Left colon (tissue), 2 donors: ENCODE data around the gene LRRC71. TPM values are rescaled to one million over a fixed set of nuclear protein-coding genes. Genes with fewer than 3 reads are reported as not detected.
A peak's percentile ranks its signal among the peaks of the same experiment; 100 is the strongest.

Source experiments
- ATAC-seq: fragments of 200-7000 bp; cut with Tn5 transposase; one replicate; pipeline ENCODE4 v1.9.1; 2020; ENCODE audit warnings: mild to moderate bottlenecking, moderate library complexity
- DNase-seq, 2 donors: peaks; one replicate each; pipeline ENCODE4 v3.0.0-alpha.2; 2020
- intact Hi-C, 2 donors: fragments of 100-400 bp; cut with DNase I in 1 of 2; cut with micrococcal nuclease in 1 of 2; formaldehyde crosslinking; loops; one replicate each; pipeline versions ENCODE4 v1.11.2 to v1.14.0; 2022; cut with DNase I, micrococcal nuclease
- long read RNA-seq: library from polyadenylated mRNA; unstranded; transcript quantifications from one replicate; pipeline ENCODE4 v2.0.0, GENCODE V29; 2021
- total RNA-seq, 2 donors: library from RNA; stranded (reverse); fragmentation: NEBNext Ultra II Directional; extraction: Animal tissue kit (Norgen Biotek cat#: 25700); gene quantifications; one replicate each; pipeline ENCODE4 v1.2.1, GENCODE V29; 2021
- donor health status: DM: no; HTN: no; CAD: no.
- donor health status: DM: yes; HTN: yes; CAD: no.

Gene LRRC71
- not detected for total RNA-seq
- long read RNA-seq: 0 reads

DNA sequence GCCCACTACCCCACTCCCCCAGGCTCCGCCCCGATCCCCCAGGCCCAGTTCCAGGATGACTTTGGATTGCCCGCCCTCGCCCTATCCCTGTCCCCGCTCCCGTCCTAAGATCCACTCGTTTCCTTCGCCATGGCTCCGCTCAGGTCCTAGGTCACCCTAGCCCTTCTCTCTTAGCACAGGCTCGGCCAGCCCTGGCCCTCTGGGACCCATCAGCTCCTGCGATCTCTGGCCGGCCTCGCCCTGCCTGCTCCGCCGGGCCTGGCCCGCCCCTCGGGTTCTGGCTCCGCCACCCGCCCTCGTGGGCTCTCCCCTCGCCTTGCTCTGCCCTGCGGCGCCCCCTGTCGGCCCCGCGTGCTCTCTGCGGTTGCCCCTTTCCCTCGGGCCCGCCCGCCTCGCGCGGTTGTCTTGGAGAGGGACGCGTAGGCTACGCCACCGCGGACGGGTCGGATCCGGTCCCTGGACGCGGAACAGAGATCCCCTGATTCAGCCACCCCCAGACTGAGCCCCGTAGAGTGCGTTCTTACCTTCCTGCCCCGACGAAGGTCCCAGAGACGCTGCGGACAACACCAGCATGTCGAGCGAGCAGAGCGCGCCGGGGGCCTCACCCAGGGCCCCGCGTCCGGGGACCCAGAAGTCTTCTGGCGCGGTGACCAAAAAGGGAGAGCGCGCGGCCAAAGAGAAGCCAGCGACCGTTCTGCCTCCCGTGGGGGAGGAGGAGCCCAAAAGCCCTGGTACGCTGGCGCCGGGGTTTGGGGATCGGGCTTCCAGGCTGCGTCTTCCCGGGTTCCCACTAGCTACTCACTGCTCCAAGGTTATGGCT is at the start of gene LRRC71:
Gene LRRC71, plus strand, starts transcription at position 400 of the 820 bp plus-strand sequence. Its CDS starts 172 bp downstream, at position 572.
- peak; percentile 97 for ATAC-seq
- intact Hi-C loops: no loop called here
- DNase-seq: peak; percentile 42 to 81

DNA sequence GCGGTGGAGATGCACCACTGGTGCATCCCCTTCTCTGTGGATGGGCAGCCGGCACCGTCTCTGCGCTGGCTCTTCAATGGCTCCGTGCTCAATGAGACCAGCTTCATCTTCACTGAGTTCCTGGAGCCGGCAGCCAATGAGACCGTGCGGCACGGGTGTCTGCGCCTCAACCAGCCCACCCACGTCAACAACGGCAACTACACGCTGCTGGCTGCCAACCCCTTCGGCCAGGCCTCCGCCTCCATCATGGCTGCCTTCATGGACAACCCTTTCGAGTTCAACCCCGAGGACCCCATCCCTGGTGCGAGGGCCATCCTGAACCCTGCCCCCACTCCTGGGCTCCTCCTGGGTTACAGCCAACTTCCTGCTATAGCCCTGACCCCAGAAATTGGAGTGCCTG is 46.8 kb upstream of the LRRC71 start:
- ATAC-seq (no peak), DNase-seq (no peak)
- intact Hi-C loops: no loop called here

DNA sequence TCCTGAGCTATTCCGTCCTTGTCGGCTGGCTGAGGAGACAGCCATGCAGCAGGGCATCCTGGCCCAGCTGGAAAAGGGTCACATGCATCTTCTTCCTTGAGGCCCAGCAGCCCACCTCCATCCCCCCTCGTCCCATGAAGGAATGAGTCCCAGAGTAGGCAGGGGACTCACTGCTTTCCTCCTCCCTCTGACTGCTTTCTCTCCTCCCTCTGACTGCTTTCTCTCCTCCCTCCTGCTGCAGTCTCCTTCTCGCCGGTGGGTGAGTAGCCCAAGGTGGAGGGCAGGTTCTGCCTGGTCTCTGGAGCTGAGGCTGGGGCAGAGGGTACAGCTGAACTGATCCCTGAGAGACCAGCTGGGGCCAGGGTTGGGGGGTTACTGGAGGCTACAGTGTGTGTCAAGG is 46.3 kb upstream of the LRRC71 start:
- intact Hi-C loops: no loop called here
- ATAC-seq (no peak), DNase-seq (no peak)

DNA sequence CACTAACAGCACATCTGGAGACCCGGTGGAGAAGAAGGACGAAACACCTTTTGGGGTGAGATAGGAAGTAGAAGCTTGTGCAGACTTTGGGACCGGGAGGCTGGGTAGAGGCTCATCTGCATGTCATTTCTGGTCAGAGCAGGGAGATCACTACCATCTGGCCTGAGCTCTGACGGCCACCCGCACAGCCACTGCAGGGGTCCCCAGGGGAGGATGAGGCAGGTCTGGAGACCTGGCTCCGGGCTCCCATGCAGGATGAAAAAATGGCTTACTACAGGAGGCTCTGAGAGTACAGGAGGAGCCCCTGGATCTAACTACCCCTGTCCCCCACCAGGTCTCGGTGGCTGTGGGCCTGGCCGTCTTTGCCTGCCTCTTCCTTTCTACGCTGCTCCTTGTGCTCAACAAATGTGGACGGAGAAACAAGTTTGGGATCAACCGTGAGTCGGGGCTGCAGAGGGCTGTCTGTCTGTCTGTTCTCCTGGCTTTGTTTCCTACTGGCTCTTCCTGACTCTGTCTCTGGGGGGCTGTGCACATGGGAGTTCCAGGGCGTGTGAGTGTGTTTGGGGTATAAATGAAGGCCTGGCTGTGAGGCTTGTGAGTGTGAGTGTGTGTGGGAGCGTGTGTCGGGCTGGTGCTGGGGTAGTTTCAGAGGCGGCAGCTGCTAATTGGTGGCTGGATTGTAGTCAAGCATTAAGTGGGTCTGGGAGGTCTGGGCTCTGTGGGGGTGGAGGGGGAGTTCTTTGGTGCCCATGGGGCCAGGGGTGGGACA is 45.7 kb upstream of the LRRC71 start:
- no peak for ATAC-seq
- intact Hi-C loops: no loop called here
- DNase-seq: no peak

DNA sequence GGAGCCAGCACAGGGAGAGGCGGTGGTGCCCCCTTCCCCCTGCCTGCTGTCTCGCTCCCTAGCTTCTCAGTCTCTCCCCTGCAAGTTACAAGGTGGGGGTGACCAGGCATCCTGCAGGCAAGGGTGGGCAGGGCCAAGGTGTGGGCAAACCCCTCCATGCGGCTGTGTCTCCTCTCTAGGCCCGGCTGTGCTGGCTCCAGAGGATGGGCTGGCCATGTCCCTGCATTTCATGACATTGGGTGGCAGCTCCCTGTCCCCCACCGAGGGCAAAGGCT is 45.2 kb upstream of the LRRC71 start:
- no peak for ATAC-seq

DNA sequence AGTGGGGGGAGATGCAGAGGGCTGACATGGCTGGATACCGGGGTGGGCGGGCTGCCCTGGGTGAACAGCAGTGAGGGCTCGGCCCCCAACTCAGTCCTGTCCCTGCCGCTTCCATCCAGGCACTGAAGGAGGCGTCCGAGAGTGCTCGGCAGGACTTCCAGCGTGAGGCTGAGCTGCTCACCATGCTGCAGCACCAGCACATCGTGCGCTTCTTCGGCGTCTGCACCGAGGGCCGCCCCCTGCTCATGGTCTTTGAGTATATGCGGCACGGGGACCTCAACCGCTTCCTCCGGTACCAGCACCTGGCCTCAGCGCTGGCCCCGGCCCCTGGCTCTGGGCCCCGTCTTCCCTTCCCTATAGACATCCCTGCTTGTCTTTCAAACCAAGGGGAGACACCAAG is 44.2 kb upstream of the LRRC71 start:
- intact Hi-C loops: no loop called here
- ATAC-seq (no peak), DNase-seq (no peak)

More for the DNA sequence above, 45.2 kb upstream of the LRRC71 start:
- intact Hi-C loops: no loop called here
- no peak for DNase-seq

DNA sequence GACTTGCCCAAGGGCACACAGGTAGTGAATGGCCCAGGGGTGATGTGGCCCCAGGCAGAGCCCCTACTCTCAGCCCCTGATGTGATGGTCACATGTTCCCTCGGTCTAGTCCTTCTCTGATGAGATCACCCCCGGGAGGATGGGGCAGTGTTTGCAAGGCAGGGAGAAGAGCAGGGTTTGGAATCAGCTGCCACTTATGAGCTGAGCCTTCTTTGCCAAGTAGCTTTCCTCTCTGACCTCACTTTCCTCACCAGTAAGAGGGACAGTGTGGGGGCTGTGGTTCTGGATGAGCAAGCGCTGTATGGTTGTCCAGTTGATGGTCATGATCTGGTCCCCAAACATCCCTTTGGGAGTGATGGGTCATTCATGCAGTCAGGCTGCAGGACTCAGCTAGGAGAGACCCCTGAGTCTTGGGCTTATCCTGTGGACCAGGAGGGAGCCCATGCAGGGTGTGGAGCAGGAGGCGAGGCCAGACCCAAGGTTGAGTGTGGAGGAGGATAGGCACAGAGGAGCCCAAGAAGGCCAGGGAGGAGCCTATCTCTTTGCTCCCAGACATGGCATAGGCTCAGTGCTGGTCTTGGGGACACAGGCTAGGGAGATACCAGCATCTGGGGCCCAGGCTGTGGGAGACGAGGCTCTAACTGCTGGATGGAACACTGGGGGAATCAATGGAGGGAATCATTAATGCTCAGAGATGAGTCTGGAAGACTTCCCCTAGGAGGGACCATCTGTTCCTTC is 42.8 kb upstream of the LRRC71 start:
- intact Hi-C loops: no loop called here
- no peak for ATAC-seq
- no peak for DNase-seq

DNA sequence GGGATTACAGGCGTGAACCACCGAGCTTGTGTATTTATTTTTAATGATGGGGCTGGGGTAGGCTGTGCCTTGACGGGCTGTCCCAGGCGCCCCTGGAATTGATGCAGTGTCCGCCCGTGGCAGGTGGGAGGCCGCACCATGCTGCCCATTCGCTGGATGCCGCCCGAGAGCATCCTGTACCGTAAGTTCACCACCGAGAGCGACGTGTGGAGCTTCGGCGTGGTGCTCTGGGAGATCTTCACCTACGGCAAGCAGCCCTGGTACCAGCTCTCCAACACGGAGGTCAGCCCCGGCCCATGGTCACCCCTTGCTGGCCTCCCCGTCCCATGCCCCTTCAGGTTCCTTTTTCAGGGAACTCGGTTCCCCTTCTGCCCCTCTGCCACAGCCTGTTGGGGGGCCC is 40.6 kb upstream of the LRRC71 start:
- intact Hi-C loops: no loop called here
- no peak for DNase-seq
- no peak for ATAC-seq

DNA sequence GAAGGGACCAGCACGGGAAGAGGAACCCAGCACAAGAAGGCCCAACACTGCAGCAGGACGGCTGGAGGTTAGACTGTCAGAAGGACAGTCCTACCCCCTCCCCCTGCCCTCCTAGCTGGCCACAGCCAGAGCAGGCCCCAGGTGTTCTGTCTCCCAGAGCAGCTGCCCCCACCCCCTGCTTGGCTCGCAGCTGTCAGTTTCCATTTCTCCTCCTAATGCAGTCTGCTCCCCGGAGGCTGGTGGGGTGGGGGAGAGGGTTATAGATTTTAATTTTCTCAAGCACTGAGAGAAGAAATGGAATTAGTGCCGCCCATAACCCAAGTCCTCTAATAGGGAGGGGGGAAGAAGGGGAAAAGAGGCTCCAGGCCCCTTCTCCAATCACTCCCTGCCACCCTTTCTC is 40.0 kb upstream of the LRRC71 start:
- intact Hi-C loops: no loop called here
- DNase-seq (no peak), ATAC-seq (no peak)

DNA sequence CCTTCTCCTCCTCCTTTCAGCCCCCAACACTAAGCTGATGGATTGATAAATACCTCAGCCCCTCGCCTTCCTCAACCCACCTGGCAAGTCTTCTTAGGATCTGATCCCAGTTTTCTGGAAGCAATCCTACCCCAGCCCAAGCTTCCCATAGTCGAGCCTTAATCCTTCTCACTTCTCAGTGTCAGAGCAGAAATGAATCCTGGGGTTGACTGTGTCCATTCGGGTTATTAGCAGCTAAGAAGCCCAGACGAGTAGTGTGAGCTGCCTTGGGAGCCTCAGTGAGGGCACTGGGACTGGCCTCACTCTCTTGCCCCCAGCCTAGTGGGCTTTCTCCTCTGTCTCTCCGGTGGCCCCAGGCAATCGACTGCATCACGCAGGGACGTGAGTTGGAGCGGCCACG is 39.3 kb upstream of the LRRC71 start:
- no peak for DNase-seq
- ATAC-seq: no peak
- intact Hi-C loops: no loop called here

DNA sequence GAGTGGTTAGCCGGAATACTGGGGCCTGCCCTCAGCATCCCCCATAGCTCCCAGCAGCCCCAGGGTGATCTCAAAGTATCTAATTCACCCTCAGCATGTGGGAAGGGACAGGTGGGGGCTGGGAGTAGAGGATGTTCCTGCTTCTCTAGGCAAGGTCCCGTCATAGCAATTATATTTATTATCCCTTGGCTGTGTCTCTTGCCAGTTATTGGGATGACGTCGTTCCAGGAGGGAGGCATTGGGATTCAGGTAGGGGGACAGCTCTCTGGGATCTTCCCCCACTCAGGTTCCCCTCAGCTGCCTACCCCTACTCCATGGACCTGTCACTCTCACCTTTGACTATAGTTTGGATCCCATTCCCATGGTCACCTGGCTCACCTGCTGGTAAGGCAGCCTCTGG is 38.8 kb upstream of the LRRC71 start:
- ATAC-seq (no peak), DNase-seq (no peak)
- intact Hi-C loops: no loop called here

DNA sequence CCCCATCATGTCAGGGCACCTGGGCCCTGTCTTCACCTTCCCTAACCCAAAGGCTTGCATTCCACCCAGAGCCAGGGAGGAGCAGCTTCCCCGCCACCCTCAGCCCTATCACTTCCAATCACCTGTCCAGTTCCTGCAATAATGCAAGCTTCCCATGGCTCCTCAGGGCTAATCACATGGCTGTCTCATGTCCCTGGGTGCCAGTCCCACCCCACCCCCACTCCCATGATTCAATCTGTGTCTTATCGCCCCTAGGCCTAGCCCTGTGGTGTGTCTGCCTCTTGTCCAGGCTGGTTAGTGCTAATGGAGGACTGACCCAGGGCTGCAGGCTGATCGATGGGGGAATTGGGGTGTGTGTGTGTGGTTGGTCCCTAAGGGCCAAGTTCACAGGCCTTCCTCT is 37.9 kb upstream of the LRRC71 start:
- DNase-seq: no peak
- ATAC-seq: no peak
- intact Hi-C loops: no loop called here

DNA sequence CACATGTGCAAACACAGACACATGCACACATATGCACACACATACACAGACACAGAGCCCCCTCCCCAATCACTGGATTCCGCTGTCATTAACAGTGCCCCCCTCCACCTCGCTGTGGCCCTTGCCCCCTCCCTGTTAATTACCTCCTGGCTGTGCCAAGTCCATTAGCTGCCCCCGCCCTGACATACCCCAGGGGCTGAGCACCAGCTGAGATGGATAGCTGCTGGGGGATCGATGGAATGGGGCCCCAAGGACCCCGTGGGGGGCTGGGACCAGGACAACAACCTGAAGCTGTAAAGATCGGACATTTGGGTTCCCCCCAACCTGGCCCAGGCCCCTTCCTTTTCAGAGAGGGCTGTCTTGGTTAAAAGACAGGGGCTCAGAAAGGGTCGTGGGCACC is 36.5 kb upstream of the LRRC71 start:
- intact Hi-C loops: no loop called here
- DNase-seq (no peak), ATAC-seq (no peak)

DNA sequence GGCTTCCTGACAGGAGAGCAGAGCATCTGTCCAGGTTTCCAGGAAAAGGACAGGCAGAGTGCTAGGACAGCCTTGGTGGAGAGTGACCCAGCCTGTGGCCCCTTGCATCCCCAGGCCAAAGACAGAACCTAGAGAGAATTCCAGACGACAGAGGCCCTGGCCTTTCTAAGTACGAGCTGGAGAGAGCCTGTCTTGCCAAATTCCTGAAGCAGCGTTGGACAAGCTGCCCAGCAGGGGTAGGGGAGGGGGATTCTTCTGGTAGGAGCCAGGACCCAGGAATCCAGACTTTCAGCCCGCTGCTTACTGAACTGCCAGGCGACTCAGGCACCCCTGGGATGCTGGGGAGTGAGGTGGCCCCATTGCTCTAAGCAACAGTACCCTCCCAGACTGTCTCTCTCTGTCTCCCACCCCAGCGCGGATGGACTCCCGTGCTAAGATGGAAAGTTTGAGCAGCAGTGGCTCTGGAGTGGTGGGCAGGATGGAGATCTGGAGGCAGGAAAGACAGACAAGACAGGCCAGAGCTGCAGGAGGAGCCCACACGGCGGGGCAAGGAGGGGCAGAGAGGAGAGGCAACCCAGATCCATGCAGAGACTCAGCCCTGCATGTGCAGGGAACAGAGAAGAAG is 35.8 kb upstream of the LRRC71 start:
- intact Hi-C loops: no loop called here
- no peak for ATAC-seq
- DNase-seq: no peak

DNA sequence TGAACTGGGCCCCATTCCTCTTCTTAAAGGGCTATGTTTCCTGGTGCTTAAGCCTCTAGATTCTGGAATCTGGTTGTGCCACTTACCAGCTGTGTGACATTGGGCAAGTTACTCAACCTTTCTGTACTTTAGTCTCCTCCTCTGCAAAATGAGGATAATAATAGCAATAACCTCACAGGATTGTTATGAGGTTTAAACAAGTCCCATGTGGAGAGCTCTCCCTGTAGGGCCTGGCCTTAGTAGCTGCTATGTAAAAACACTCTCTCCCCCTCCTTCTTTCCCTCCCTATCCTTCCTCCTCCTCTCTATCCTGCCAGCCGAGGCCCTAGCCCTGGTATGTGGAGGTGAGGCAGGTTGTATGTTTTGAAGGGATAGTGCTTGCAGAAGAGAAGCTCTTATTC is 35.1 kb upstream of the LRRC71 start:
- no peak for ATAC-seq
- DNase-seq: no peak
- intact Hi-C loops: no loop called here

DNA sequence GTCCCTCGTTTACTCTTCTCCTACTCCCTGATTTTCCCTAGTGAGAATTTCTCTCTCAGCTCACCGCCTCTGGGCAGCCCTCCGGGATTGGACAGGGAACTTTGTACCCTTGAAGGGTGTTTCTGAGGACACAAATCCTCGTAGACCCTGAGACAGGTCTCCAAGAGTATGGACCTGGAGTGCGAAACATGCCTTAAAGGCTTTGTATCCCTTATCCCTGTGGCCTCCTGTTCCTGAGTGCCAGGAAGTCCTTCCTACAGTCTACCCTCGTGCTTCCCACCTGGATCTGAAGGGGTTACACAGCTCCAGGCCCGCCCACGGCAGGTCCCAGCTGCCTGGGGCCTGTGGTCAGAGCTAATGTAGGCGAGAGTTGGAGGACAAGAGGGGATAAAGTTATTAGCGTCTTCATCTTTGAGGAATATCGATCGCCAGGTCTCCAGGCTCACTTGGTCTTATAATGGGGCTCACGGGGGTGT is 34.5 kb upstream of the LRRC71 start:
- ATAC-seq (no peak), DNase-seq (no peak)
- intact Hi-C loops: no loop called here

DNA sequence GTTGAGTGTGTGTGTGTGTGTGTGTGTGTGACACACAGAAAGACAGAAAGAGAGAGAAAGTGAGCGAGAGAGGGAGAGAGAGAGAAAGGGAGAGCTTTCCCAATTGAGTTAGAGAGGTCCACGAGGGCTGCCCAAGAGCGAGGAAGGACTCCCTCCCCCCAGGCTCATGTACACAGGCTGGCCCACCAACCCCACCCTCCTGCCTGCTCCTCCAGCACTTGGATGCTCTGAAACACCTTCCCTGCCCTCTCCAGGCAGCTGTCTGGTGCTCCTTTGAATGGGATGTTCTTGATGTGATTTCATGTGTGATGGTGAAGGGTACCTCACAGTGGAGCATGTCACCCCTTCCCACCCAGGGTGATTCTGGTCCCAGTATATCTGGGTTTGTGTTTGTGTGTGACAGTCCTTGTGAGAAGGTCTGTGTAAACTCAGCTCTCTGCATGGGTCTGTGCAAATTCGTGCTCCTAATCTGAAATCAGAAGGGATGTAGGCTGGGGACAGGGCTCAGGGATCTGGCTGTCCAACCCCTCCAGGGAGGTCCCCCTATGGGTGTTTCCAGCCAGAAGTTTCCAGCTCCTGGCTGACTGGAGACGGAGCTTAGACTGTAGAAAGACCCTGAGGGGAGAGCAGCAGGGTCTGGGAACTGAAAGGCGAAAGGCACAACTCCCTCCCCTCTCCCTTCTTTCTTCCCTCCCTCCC is 33.7 kb upstream of the LRRC71 start:
- ATAC-seq: no peak
- intact Hi-C loops: no loop called here

DNA sequence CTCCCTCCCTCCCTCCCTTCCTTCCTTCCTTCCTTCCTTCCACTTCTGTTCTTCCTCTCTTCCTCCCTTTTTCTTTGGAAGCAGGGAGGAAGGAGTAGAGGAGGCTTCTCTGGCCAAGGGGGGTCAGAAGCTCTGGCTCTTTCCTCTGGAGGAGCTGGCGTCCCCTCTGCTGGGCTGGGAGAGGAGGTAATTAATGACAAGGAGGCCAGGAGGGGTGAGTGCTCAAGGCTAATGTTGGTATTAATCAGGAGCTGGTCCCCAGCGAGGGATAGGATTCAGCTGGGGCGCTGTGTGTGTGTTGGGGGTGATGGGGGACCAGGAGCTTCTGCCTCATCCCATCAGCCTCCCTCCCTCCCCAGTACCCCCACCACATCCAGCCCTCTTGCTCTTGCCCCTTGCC is 33.1 kb upstream of the LRRC71 start:
- no peak for DNase-seq
- ATAC-seq: no peak
- intact Hi-C loops: no loop called here

More for the DNA sequence above, 33.7 kb upstream of the LRRC71 start:
- DNase-seq: no peak

DNA sequence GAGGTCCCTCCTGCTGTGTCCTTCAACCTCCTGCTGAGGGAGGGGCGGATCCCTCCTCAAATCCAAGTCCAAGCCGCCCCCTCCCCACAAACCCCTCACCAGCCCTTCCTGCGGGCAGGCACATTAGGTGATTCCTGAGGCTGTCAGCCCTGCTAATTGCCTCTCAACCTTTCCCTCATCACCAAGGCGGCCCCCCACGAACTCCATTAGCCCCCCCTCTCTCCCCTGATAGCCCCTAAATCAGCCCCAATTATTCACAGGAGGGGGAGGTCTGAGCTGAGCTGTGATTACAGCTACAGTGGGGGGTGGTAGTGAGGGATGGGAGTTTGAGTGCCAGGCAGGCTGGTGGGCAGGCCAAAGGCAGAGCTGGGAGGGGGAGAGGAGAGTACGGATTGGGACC is 32.7 kb upstream of the LRRC71 start:
- DNase-seq (no peak), ATAC-seq (no peak)
- intact Hi-C loops: no loop called here
